WTC11 (cell line): ENCODE results near the gene RHOT2. TPM values are rescaled to one million over a fixed set of nuclear protein-coding genes. Genes with fewer than 3 reads are reported as not detected.
A peak's percentile ranks its signal among the peaks of the same experiment; 100 is the strongest.

Experiments used
- ATAC-seq: fragments of 200-7000 bp; cut with Tn5 transposase; 2 replicates; pipeline ENCODE4 v1.10.0; 2021; ENCODE audit warnings: mild to moderate bottlenecking, moderate library complexity
- CTCF ChIA-PET: fragments of 300-600 bp; sonication (Branson Sonifier 250); formaldehyde crosslinking; loops from one replicate; lab custom pipeline; 2021; ENCODE audit warnings: antibody characterized with exemption; lab: Charles Lee
- POLR2A ChIA-PET: fragments of 350-600 bp; sonication (Branson Sonifier 250); formaldehyde crosslinking; loops from one replicate; lab custom pipeline; 2021; ENCODE audit warnings: antibody characterized with exemption; lab: Charles Lee
- DNase-seq: peaks from one replicate; pipeline ENCODE4 v3.0.0; 2021; ENCODE audit warnings: low spot score
- H3K27ac Mint-ChIP-seq: 2 replicates; pipeline ENCODE4 v1.8.0; 2021; ENCODE audit warnings: mixed read lengths
- H3K27me3 Mint-ChIP-seq: 2 replicates; pipeline ENCODE4 v1.8.0; 2021; ENCODE audit warnings: low read depth, mild to moderate bottlenecking, moderate library complexity, mixed read lengths
- H3K36me3 Mint-ChIP-seq: 2 replicates; pipeline ENCODE4 v1.8.0; 2021; ENCODE audit warnings: mixed read lengths
- H3K4me1 Mint-ChIP-seq: 2 replicates; pipeline ENCODE4 v1.8.0; 2022; ENCODE audit warnings: mixed read lengths
- H3K4me3 Mint-ChIP-seq: 2 replicates; pipeline ENCODE4 v1.8.0; 2021; ENCODE audit warnings: mild to moderate bottlenecking, moderate library complexity, mixed read lengths
- H3K9me3 Mint-ChIP-seq: 2 replicates; pipeline ENCODE4 v1.8.0; 2021; ENCODE audit warnings: mixed read lengths
- CREM ChIP-seq: sonication (generic); formaldehyde crosslinking; IDR thresholded peaks from 2 replicates; pipeline ENCODE4 v1.8.1; 2022; ENCODE audit warnings: mild to moderate bottlenecking, missing genetic modification reagents, moderate library complexity
- ELF4 ChIP-seq: sonication (generic); formaldehyde crosslinking; IDR thresholded peaks from 2 replicates; pipeline ENCODE4 v1.8.1; 2022; ENCODE audit warnings: low read depth, mild to moderate bottlenecking, moderate library complexity, missing genetic modification reagents
- EMX1 ChIP-seq: fragments of 250-450 bp; sonication (Bioruptor Pico); IDR thresholded peaks from 2 replicates; pipeline ENCODE4 v1.8.0; 2021; ENCODE audit warnings: mild to moderate bottlenecking
- FOXP1 ChIP-seq: sonication (generic); formaldehyde crosslinking; IDR thresholded peaks from 2 replicates; pipeline ENCODE4 v1.8.0; 2022; ENCODE audit warnings: missing genetic modification reagents, mild to moderate bottlenecking, moderate library complexity, borderline replicate concordance
- GABPB1 ChIP-seq: sonication (generic); formaldehyde crosslinking; IDR thresholded peaks from 2 replicates; pipeline ENCODE4 v1.8.1; 2023; ENCODE audit warnings: mild to moderate bottlenecking, missing genetic modification reagents
- HMGA2 ChIP-seq: fragments of 250-450 bp; sonication (Bioruptor Pico); IDR thresholded peaks from 2 replicates; pipeline ENCODE4 v1.4.0; 2021; ENCODE audit warnings: mild to moderate bottlenecking, moderate library complexity
- JUN ChIP-seq: sonication (generic); formaldehyde crosslinking; IDR thresholded peaks from 2 replicates; pipeline ENCODE4 v1.8.0; 2023; ENCODE audit warnings: mild to moderate bottlenecking, missing genetic modification reagents
- MXD4 ChIP-seq: fragments of 250-450 bp; sonication (Bioruptor Pico); IDR thresholded peaks from 2 replicates; pipeline ENCODE4 v1.8.0; 2021; ENCODE audit warnings: mild to moderate bottlenecking, moderate library complexity, borderline replicate concordance
- ZNF121 ChIP-seq: sonication (generic); formaldehyde crosslinking; IDR thresholded peaks from 2 replicates; pipeline ENCODE4 v1.8.0; 2023; ENCODE audit warnings: missing genetic modification reagents
- ZNF671 ChIP-seq: fragments of 250-450 bp; sonication (Bioruptor Pico); IDR thresholded peaks from 2 replicates; pipeline ENCODE4 v1.8.0; 2021; ENCODE audit warnings: mild to moderate bottlenecking
- total RNA-seq: library from RNA; stranded (reverse); gene quantifications from 3 replicates; pipeline ENCODE4 v1.2.3, GENCODE V29; 2021
- TF ChIP-seq, protein P1 (sequence below): fragments of 250-450 bp; sonication (Bioruptor Pico); IDR thresholded peaks from 2 replicates; pipeline ENCODE4 v1.9.0; 2021; ENCODE audit warnings: mild to moderate bottlenecking
- TF ChIP-seq, protein P2 (sequence below): sonication (generic); formaldehyde crosslinking; IDR thresholded peaks from 2 replicates; pipeline ENCODE4 v1.8.1; 2023; ENCODE audit warnings: mild to moderate bottlenecking, missing genetic modification reagents, moderate library complexity
- TF ChIP-seq, protein P3 (sequence below): sonication (generic); formaldehyde crosslinking; IDR thresholded peaks from 2 replicates; pipeline ENCODE4 v1.8.1; 2023; ENCODE audit warnings: mild to moderate bottlenecking, missing genetic modification reagents
- TF ChIP-seq, protein P4 (sequence below): fragments of 250-450 bp; sonication (Bioruptor Pico); IDR thresholded peaks from 2 replicates; pipeline ENCODE4 v1.9.0; 2021; ENCODE audit warnings: mild to moderate bottlenecking
- TF ChIP-seq, protein P5 (sequence below): fragments of 250-450 bp; sonication (Bioruptor Pico); IDR thresholded peaks from 2 replicates; pipeline ENCODE4 v1.8.0; 2021; ENCODE audit warnings: mild to moderate bottlenecking
- TF ChIP-seq, protein P6 (sequence below): sonication (generic); formaldehyde crosslinking; IDR thresholded peaks from 2 replicates; pipeline ENCODE4 v1.8.1; 2022; ENCODE audit warnings: mild to moderate bottlenecking, missing genetic modification reagents, moderate library complexity, borderline replicate concordance

RHOT2 gene
- total RNA-seq, 1 experiment from 2014 or later: 285 TPM

DNA sequence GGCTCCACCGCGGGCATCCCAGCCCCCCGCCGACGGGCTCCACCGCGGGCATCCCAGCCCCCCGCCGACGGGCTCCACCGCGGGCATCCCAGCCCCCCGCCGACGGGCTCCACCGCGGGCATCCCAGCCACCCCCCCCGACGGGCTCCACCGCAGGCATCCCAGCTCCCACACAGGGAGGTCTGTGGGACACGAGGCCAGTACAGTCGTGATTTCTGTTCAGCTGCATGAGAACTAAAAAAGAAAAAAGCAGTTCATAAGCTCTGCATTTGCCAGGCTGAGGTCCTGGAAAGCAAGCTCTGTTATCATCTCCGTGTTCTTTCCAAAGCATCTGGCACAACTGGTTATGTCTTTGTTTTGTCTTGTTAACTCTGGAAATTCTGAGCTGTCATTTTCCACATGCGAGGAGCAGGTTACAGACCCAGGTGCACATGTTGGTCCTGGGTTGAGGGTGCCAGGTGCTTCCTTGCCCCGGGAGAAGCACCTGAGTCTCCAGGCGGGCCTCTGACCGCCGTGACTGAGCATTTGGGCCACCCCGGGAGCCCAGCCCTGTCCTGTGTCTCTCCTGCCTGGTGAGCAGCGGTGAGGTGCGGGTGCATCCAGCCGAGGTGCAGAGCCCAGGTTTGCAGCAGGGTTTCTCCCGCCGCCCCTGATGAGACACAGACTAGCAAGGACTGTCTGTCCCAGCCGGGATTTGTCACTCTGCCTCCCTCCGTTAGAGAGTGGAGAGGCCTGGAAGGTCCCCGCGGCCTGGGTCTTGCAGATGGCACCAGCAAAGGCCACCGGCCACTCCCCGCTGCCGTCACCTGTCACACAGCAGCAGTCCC, 47.0 kb upstream of the RHOT2 start:
- no peak for TF ChIP-seq CREM (CRISPR knock-in tag)
- no peak for TF ChIP-seq ZNF121
- no peak for TF ChIP-seq EMX1
- TF ChIP-seq, protein P1, sequence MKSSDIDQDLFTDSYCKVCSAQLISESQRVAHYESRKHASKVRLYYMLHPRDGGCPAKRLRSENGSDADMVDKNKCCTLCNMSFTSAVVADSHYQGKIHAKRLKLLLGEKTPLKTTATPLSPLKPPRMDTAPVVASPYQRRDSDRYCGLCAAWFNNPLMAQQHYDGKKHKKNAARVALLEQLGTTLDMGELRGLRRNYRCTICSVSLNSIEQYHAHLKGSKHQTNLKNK: no peak
- TF ChIP-seq, protein P2, sequence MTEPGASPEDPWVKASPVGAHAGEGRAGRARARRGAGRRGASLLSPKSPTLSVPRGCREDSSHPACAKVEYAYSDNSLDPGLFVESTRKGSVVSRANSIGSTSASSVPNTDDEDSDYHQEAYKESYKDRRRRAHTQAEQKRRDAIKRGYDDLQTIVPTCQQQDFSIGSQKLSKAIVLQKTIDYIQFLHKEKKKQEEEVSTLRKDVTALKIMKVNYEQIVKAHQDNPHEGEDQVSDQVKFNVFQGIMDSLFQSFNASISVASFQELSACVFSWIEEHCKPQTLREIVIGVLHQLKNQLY (CRISPR knock-in tag): no peak
- TF ChIP-seq, protein P3, sequence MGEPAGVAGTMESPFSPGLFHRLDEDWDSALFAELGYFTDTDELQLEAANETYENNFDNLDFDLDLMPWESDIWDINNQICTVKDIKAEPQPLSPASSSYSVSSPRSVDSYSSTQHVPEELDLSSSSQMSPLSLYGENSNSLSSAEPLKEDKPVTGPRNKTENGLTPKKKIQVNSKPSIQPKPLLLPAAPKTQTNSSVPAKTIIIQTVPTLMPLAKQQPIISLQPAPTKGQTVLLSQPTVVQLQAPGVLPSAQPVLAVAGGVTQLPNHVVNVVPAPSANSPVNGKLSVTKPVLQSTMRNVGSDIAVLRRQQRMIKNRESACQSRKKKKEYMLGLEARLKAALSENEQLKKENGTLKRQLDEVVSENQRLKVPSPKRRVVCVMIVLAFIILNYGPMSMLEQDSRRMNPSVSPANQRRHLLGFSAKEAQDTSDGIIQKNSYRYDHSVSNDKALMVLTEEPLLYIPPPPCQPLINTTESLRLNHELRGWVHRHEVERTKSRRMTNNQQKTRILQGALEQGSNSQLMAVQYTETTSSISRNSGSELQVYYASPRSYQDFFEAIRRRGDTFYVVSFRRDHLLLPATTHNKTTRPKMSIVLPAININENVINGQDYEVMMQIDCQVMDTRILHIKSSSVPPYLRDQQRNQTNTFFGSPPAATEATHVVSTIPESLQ (CRISPR knock-in tag): no peak
- TF ChIP-seq, protein P4, sequence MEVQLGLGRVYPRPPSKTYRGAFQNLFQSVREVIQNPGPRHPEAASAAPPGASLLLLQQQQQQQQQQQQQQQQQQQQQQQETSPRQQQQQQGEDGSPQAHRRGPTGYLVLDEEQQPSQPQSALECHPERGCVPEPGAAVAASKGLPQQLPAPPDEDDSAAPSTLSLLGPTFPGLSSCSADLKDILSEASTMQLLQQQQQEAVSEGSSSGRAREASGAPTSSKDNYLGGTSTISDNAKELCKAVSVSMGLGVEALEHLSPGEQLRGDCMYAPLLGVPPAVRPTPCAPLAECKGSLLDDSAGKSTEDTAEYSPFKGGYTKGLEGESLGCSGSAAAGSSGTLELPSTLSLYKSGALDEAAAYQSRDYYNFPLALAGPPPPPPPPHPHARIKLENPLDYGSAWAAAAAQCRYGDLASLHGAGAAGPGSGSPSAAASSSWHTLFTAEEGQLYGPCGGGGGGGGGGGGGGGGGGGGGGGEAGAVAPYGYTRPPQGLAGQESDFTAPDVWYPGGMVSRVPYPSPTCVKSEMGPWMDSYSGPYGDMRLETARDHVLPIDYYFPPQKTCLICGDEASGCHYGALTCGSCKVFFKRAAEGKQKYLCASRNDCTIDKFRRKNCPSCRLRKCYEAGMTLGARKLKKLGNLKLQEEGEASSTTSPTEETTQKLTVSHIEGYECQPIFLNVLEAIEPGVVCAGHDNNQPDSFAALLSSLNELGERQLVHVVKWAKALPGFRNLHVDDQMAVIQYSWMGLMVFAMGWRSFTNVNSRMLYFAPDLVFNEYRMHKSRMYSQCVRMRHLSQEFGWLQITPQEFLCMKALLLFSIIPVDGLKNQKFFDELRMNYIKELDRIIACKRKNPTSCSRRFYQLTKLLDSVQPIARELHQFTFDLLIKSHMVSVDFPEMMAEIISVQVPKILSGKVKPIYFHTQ (CRISPR knock-in tag): no peak
- no peak for TF ChIP-seq ELF4 (CRISPR knock-in tag)
- TF ChIP-seq HMGA2 (CRISPR knock-in tag): no peak
- no peak for TF ChIP-seq JUN
- TF ChIP-seq MXD4 (CRISPR knock-in tag): no peak
- TF ChIP-seq GABPB1: no peak
- TF ChIP-seq, protein P5, sequence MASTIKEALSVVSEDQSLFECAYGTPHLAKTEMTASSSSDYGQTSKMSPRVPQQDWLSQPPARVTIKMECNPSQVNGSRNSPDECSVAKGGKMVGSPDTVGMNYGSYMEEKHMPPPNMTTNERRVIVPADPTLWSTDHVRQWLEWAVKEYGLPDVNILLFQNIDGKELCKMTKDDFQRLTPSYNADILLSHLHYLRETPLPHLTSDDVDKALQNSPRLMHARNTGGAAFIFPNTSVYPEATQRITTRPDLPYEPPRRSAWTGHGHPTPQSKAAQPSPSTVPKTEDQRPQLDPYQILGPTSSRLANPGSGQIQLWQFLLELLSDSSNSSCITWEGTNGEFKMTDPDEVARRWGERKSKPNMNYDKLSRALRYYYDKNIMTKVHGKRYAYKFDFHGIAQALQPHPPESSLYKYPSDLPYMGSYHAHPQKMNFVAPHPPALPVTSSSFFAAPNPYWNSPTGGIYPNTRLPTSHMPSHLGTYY: no peak
- TF ChIP-seq ZNF671 (CRISPR knock-in tag): no peak
- TF ChIP-seq, protein P6, sequence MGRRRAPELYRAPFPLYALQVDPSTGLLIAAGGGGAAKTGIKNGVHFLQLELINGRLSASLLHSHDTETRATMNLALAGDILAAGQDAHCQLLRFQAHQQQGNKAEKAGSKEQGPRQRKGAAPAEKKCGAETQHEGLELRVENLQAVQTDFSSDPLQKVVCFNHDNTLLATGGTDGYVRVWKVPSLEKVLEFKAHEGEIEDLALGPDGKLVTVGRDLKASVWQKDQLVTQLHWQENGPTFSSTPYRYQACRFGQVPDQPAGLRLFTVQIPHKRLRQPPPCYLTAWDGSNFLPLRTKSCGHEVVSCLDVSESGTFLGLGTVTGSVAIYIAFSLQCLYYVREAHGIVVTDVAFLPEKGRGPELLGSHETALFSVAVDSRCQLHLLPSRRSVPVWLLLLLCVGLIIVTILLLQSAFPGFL (CRISPR knock-in tag): no peak
- Mint-ChIP-seq H3K4me3 (no peak overlapping the region), H3K4me1 (peaks cover 24% of the 10 kb centered on the region), H3K27me3 (no peaks in the 10 kb centered on the region), H3K9me3 (no peaks in the 10 kb centered on the region), H3K36me3 (no peaks in the 10 kb centered on the region), H3K27ac (no peak overlapping the region; the same call in 1 of the 2 replicates)
- ATAC-seq: no peak
- ChIA-PET CTCF (interaction anchor here (0.7 to 3.5 kb wide), 10 partner anchors 10 to 74 kb away, joined by 3 to 21 read pairs (median 8); partner anchors contain the start of genes RHOT2 and WDR90), POLR2A (no interaction called here)
- DNase-seq: no peak

DNA sequence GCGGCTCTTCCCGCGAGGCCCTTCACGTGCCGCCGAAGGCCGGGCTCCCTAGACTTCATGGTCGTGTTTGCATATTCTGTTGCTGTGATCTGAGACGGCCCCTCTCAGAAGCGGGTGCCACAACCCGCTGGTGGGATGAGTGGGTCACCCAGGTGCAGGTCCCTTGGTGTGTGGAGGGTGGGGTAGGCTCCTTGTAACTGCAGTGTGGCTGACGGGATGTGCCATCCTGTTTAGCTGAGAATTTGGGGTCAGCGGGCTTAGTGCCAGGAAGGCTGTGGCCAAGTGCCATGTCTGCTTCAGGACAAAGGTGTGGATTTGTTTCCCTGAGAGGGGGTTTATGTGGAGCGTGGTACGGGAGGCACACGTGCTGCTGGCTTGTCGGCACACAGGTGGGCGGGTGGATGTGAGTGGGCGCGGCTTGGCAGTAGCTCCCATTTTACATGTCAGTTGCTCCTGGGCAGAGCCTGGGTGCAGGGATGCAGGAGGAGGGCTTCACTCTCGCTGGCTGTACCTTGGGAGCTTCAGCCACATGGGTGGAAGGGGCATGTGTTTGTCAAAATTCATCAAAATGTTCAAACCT, 46.3 kb upstream of the RHOT2 start:
- no peaks in the 10 kb centered on the region for H3K9me3 Mint-ChIP-seq
- no peak for DNase-seq
- peaks cover 24% of the 10 kb centered on the region for H3K4me1 Mint-ChIP-seq
- ATAC-seq: no peak
- ChIA-PET POLR2A (interaction anchor here (1.4 kb wide), 1 partner anchor 15 kb away, joined by 3 read pairs; the partner anchor contains the start of gene METTL26), CTCF (interaction anchor here (0.7 to 3.5 kb wide), 19 partner anchors 9 to 235 kb away, joined by 3 to 21 read pairs (median 5); partner anchors contain the start of genes CIAO3, METTL26, NHLRC4 and WDR90)
- 0 out of 2 replicates have a peak, but pooled peaks have one; percentile 10 for TF ChIP-seq FOXP1 (CRISPR knock-in tag)
- no peak for TF ChIP-seq JUN
- peak overlapping the region; percentile 70 for H3K27ac Mint-ChIP-seq
- no peak overlapping the region for H3K4me3 Mint-ChIP-seq
- H3K27me3 Mint-ChIP-seq: no peaks in the 10 kb centered on the region
- peaks cover 2% of the 10 kb centered on the region; the same call in 1 of the 2 replicates for H3K36me3 Mint-ChIP-seq
